ENCODE measurements around the gene CD6.

GRCh38 chr11:60989093-60989650 lies 17.7 kb downstream of the CD6 start:
- no peak for TF ChIP-seq REST (IDR thresholded peaks at IDR 0.05; ENCODE audit: insufficient read depth in 1 of 2, low read depth in 2 of 2, low read length in 2 of 2)
- TF ChIP-seq SIN3A (IDR thresholded peaks at IDR 0.05; ENCODE audit: borderline replicate concordance, insufficient read depth, low read length) = no peak
- no peak for TF ChIP-seq POLR2AphosphoS5 (IDR thresholded peaks at IDR 0.05; ENCODE audit: low read depth, low read length)
- TF ChIP-seq TAF1 (IDR thresholded peaks at IDR 0.05; ENCODE audit: borderline replicate concordance, insufficient read depth, low read length) = no peak

All from PFSK-1 (cell line).